ENCODE measurements around the gene ASS1. TPM values are rescaled to one million over a fixed set of nuclear protein-coding genes. Genes with fewer than 3 reads are reported as not detected.

Gene ASS1
- total RNA-seq, 6 donors from 2014 or later: 31.4 to 104 (median 66.3) TPM

GRCh38 chr9:130532426-130533080 is 87.8 kb downstream of the ASS1 start:
- DNase-seq (no peak), ATAC-seq (ENCODE audit: low FRiP score in 2 of 2) (no peak)
- Histone ChIP-seq H3K9me3 (no peaks in the 10 kb centered on the region), H3K4me1 (peaks cover 0 to 10% (median under 1%) of the 10 kb centered on the region in 4 donors), H3K27ac (no peak overlapping the region), H3K27me3 (peaks cover 0 to 13% (median 2%) of the 10 kb centered on the region in 4 donors), H3K36me3 (no peaks in the 10 kb centered on the region), H3K4me3 (no peak overlapping the region)
- no peak for TF ChIP-seq POLR2A (IDR thresholded peaks at IDR 0.05)
- TF ChIP-seq CTCF (IDR thresholded peaks at IDR 0.05): no peak
- TF ChIP-seq POLR2AphosphoS5 (IDR thresholded peaks at IDR 0.05): no peak
- TF ChIP-seq EP300 (IDR thresholded peaks at IDR 0.05): no peak
- 78 to 84% methylated on average over 10 of the region's 10 CpGs for WGBS, 2 donors

- TF ChIP-seq EP300 (IDR thresholded peaks at IDR 0.05): no peak
- TF ChIP-seq POLR2AphosphoS5 (IDR thresholded peaks at IDR 0.05): no peak
- no peak for TF ChIP-seq CTCF (IDR thresholded peaks at IDR 0.05)
- TF ChIP-seq POLR2A (IDR thresholded peaks at IDR 0.05): no peak
- peaks cover 0 to 10% (median 1%) of the 10 kb centered on the region in 4 donors for H3K4me1 ChIP-seq
- H3K27me3 ChIP-seq: peaks cover 0 to 19% (median 2%) of the 10 kb centered on the region in 4 donors
- ATAC-seq (ENCODE audit: low FRiP score in 2 of 2) (peak in 1 of 2 donors; percentile 29), DNase-seq (peak in 1 of 2 donors; percentile 74)
- H3K4me3 ChIP-seq: no peak overlapping the region
- H3K9me3 ChIP-seq: no peaks in the 10 kb centered on the region
- 5 to 16% methylated on average over 22 to 28 of the region's 28 CpGs for WGBS, 2 donors
- H3K36me3 ChIP-seq: no peaks in the 10 kb centered on the region
- no peak overlapping the region for H3K27ac ChIP-seq
Observed at GRCh38 chr9:130535818-130536521, 91.2 kb downstream of the ASS1 start.

GRCh38 chr9:130536701-130537107 is 91.9 kb downstream of the ASS1 start:
- WGBS, 2 donors: 69 to 83% methylated on average over 2 to 3 of the region's 3 CpGs
- H3K4me3 ChIP-seq: no peak overlapping the region
- H3K27me3 ChIP-seq: peaks cover 0 to 19% (median 2%) of the 10 kb centered on the region in 4 donors
- peaks cover 0 to 10% (median 1%) of the 10 kb centered on the region in 4 donors for H3K4me1 ChIP-seq
- H3K27ac ChIP-seq: no peak overlapping the region
- no peak for DNase-seq
- H3K36me3 ChIP-seq: no peaks in the 10 kb centered on the region
- ATAC-seq (ENCODE audit: low FRiP score in 2 of 2): no peak
- TF ChIP-seq POLR2A (IDR thresholded peaks at IDR 0.05) (no peak), POLR2AphosphoS5 (IDR thresholded peaks at IDR 0.05) (no peak), EP300 (IDR thresholded peaks at IDR 0.05) (no peak), CTCF (IDR thresholded peaks at IDR 0.05) (no peak)
- no peaks in the 10 kb centered on the region for H3K9me3 ChIP-seq

GRCh38 chr9:130537346-130538050 is 92.7 kb downstream of the ASS1 start:
- ATAC-seq (ENCODE audit: low FRiP score in 2 of 2) (no peak), DNase-seq (peak in 1 of 2 donors; percentile 56)
- no peak overlapping the region for H3K4me3 ChIP-seq
- H3K36me3 ChIP-seq: no peaks in the 10 kb centered on the region
- WGBS, 2 donors: 11 to 16% methylated on average over 14 to 18 of the region's 25 CpGs
- peaks cover 0 to 19% (median 2%) of the 10 kb centered on the region in 4 donors for H3K27me3 ChIP-seq
- TF ChIP-seq EP300 (IDR thresholded peaks at IDR 0.05) (no peak), CTCF (IDR thresholded peaks at IDR 0.05) (no peak), POLR2A (IDR thresholded peaks at IDR 0.05) (no peak), POLR2AphosphoS5 (IDR thresholded peaks at IDR 0.05) (no peak)
- no peak overlapping the region for H3K27ac ChIP-seq
- H3K4me1 ChIP-seq: peaks cover 0 to 10% (median 1%) of the 10 kb centered on the region in 4 donors
- no peaks in the 10 kb centered on the region for H3K9me3 ChIP-seq
